Liver (tissue), 3 donors: Measurements from ENCODE around the gene ADPRS.

Source experiments
- EGR1 ChIP-seq, 2 donors: IDR thresholded peaks; 2 replicates each; pipeline ENCODE4 v1.6.1; 2016 to 2018; ENCODE audit warnings: antibody characterized with exemption in 2 of 2, low read depth in 2 of 2
- ZBTB33 ChIP-seq: IDR thresholded peaks from 2 replicates; pipeline ENCODE4 v1.6.1; 2016; ENCODE audit warnings: antibody characterized with exemption
- TF ChIP-seq, protein P1 (sequence below): fragments of 150-350 bp; IDR thresholded peaks from 2 replicates; pipeline ENCODE4 v1.5.1; 2017; ENCODE audit warnings: improper control_type of control experiment, low read depth, low read length; ENCODE audit not compliant: missing input control
- TF ChIP-seq, protein P2 (sequence below): IDR thresholded peaks from 2 replicates; pipeline ENCODE4 v1.6.1; 2016; ENCODE audit warnings: antibody characterized with exemption
- donor health status: healthy.
- donor health status: healthy.

DNA sequence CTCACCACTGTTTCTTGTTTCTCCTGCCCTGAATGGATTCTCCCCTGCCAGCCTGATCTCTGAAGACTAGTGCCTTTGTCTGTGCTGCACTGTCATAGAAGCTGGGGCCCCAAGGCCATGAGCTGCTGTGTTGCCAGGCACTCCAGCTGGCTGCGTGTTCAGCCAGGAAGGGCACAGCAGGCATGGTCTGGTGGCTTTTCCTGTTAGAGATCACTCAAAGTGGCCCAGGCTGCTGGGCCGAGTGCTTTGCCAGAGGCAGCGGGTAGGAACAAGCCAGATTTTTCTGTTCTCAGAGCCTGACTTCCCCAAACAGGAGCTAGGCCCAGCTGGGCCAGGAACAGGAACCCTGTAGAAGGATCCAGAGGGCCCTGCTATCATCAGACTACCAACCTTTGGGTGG lies 5.2 kb downstream of the ADPRS start:
- TF ChIP-seq, protein P1, sequence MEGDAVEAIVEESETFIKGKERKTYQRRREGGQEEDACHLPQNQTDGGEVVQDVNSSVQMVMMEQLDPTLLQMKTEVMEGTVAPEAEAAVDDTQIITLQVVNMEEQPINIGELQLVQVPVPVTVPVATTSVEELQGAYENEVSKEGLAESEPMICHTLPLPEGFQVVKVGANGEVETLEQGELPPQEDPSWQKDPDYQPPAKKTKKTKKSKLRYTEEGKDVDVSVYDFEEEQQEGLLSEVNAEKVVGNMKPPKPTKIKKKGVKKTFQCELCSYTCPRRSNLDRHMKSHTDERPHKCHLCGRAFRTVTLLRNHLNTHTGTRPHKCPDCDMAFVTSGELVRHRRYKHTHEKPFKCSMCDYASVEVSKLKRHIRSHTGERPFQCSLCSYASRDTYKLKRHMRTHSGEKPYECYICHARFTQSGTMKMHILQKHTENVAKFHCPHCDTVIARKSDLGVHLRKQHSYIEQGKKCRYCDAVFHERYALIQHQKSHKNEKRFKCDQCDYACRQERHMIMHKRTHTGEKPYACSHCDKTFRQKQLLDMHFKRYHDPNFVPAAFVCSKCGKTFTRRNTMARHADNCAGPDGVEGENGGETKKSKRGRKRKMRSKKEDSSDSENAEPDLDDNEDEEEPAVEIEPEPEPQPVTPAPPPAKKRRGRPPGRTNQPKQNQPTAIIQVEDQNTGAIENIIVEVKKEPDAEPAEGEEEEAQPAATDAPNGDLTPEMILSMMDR = no peak
- no peak for TF ChIP-seq ZBTB33
- TF ChIP-seq EGR1 (IDR thresholded peaks at IDR 0.05; ENCODE audit: low read depth in 2 of 2) = no peak
- TF ChIP-seq, protein P2, sequence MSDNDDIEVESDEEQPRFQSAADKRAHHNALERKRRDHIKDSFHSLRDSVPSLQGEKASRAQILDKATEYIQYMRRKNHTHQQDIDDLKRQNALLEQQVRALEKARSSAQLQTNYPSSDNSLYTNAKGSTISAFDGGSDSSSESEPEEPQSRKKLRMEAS = no peak
